Testis (tissue), 3 donors: ENCODE data around the gene FCRL5. TPM values are rescaled to one million over a fixed set of nuclear protein-coding genes. Genes with fewer than 3 reads are reported as not detected.

Source experiments
- DNase-seq: peaks from one replicate; pipeline ENCODE4 v3.0.0-alpha.2; 2019
- H3K27ac ChIP-seq, 2 donors: fragments of 200-600 bp; sonication (generic); one replicate each; pipeline ENCODE4 v1.5.1; 2019
- H3K27me3 ChIP-seq: fragments of 200-600 bp; sonication (generic); one replicate; pipeline ENCODE4 v1.5.1; 2019
- H3K36me3 ChIP-seq: fragments of 200-600 bp; sonication (generic); one replicate; pipeline ENCODE4 v1.5.1; 2017; ENCODE audit warnings: low read depth; ENCODE audit errors: missing control alignments
- H3K4me1 ChIP-seq: fragments of 200-600 bp; sonication (generic); one replicate; pipeline ENCODE4 v1.5.1; 2019
- H3K4me3 ChIP-seq, 2 donors: fragments of 200-600 bp; sonication (generic); one replicate each; pipeline ENCODE4 v1.5.1; 2017 to 2019
- H3K9me3 ChIP-seq: fragments of 200-600 bp; sonication (generic); one replicate; pipeline ENCODE4 v1.5.1; 2017
- CTCF ChIP-seq, 3 experiments: fragments of 450-650 bp in 2 of 3; fragments of 200-600 bp in 1 of 3; sonication (generic) in 1 of 3; IDR thresholded peaks; one replicate each; pipeline ENCODE4 v1.5.1; 2016 to 2019; ENCODE audit warnings: antibody characterized with exemption in 3 of 3, mild to moderate bottlenecking in 2 of 3, moderate library complexity in 1 of 3
- POLR2A ChIP-seq: fragments of 450-650 bp; IDR thresholded peaks from one replicate; pipeline ENCODE4 v1.6.1; 2017; ENCODE audit warnings: antibody characterized with exemption, mild to moderate bottlenecking, moderate library complexity
- WGBS, 2 donors: methylation state at CpG; one replicate each; pipeline ENCODE4 v1.1.5; 2018; 5-methylcytosine and 5-hydroxymethylcytosine counted together
- intact Hi-C: fragments of 100-400 bp; cut with DNase I; formaldehyde crosslinking; loops from one replicate; pipeline ENCODE4 v1.15.1; 2023; ENCODE audit warnings: low total_unique reads
- polyA plus RNA-seq: library from polyadenylated mRNA; stranded (reverse); fragments of 350-450 nt; fragmentation: Illumina TruSeq; extraction: RNeasy Lipid Tissue Mini Kit (QIAGEN cat#74804); gene quantifications from one replicate; pipeline ENCODE4 v1.2.3, GENCODE V29; 2014; ENCODE audit warnings: low read depth, low replicate concordance; ENCODE audit not compliant: insufficient read depth
- total RNA-seq, 2 donors: library from RNA; depleted of rRNA; stranded (reverse); fragments of >200 nt; gene quantifications; one replicate each; pipeline ENCODE4 v1.2.3, GENCODE V29; 2016

The FCRL5 gene
- total and polyA plus RNA-seq, 3 donors from 2014 or later: 1.1 to 3.9 (median 1.6) TPM

- H3K4me1 ChIP-seq: no peaks in the 10 kb centered on the region
- no peaks in the 10 kb centered on the region for H3K27me3 ChIP-seq
- H3K4me3 ChIP-seq: no peak overlapping the region
- no peaks in the 10 kb centered on the region for H3K9me3 ChIP-seq
- H3K36me3 ChIP-seq: no peaks in the 10 kb centered on the region
- 89 to 98% methylated on average over 4 of the region's 4 CpGs for WGBS, 2 donors
- intact Hi-C loops: no loop called here
- no peak for TF ChIP-seq CTCF (IDR thresholded peaks at IDR 0.05)
- TF ChIP-seq POLR2A: no peak
- no peak for DNase-seq
- no peak overlapping the region for H3K27ac ChIP-seq
Observed at GRCh38 chr1:157477419-157477818, 74.9 kb downstream of the FCRL5 start.

GRCh38 chr1:157472959-157473358 lies 79.4 kb downstream of the FCRL5 start:
- H3K27me3 ChIP-seq: no peaks in the 10 kb centered on the region
- H3K36me3 ChIP-seq: no peaks in the 10 kb centered on the region
- WGBS, 2 donors: 67 to 77% methylated on average over 3 of the region's 3 CpGs
- TF ChIP-seq POLR2A (no peak), CTCF (IDR thresholded peaks at IDR 0.05) (no peak)
- no peak for DNase-seq
- H3K27ac ChIP-seq: no peak overlapping the region
- no peaks in the 10 kb centered on the region for H3K4me1 ChIP-seq
- H3K9me3 ChIP-seq: no peaks in the 10 kb centered on the region
- intact Hi-C loops: no loop called here
- H3K4me3 ChIP-seq: no peak overlapping the region

- H3K27ac ChIP-seq: no peak overlapping the region
- 40 to 54% methylated on average over 5 of the region's 5 CpGs for WGBS, 2 donors
- no peaks in the 10 kb centered on the region for H3K9me3 ChIP-seq
- TF ChIP-seq CTCF (IDR thresholded peaks at IDR 0.05) (no peak), POLR2A (no peak)
- H3K4me1 ChIP-seq: no peaks in the 10 kb centered on the region
- H3K27me3 ChIP-seq: no peaks in the 10 kb centered on the region
- intact Hi-C loops: no loop called here
- no peaks in the 10 kb centered on the region for H3K36me3 ChIP-seq
- H3K4me3 ChIP-seq: no peak overlapping the region
- DNase-seq: no peak
Observed at GRCh38 chr1:157472056-157472701, 80.1 kb downstream of the FCRL5 start.

- no peaks in the 10 kb centered on the region for H3K4me1 ChIP-seq
- H3K36me3 ChIP-seq: no peaks in the 10 kb centered on the region
- H3K4me3 ChIP-seq: no peak overlapping the region
- no peaks in the 10 kb centered on the region for H3K27me3 ChIP-seq
- H3K27ac ChIP-seq: no peak overlapping the region
- no peak for TF ChIP-seq CTCF (IDR thresholded peaks at IDR 0.05)
- no peak for TF ChIP-seq POLR2A
- intact Hi-C loops: no loop called here
- no peaks in the 10 kb centered on the region for H3K9me3 ChIP-seq
- 93 to 94% methylated on average over 3 of the region's 3 CpGs for WGBS, 2 donors
- DNase-seq: no peak
Observed at GRCh38 chr1:157471531-157471930, 80.8 kb downstream of the FCRL5 start.
